ENCODE data around the gene ZNF518A. TPM values are rescaled to one million over a fixed set of nuclear protein-coding genes. Genes with fewer than 3 reads are reported as not detected.

The ZNF518A gene
- total and polyA plus RNA-seq, 2 of the 13 experiments (the other 11 are each of a cell fraction or from before 2014, with no cell fraction given): 21.7 to 37.1 TPM

GRCh38 chr10:96130326-96130995, 364 bp downstream of the ZNF518A start (continued):
- peak; percentile 59 for TF ChIP-seq ASH2L (IDR thresholded peaks at IDR 0.05; ENCODE audit: insufficient read length, low read depth, low read length)
- peak; percentile 46; the same call in 1 of the 2 replicates for TF ChIP-seq HNF4G (IDR thresholded peaks at IDR 0.05; ENCODE audit: borderline replicate concordance, low read depth, low read length)
- TF ChIP-seq HNF4G (CRISPR knock-in tag; IDR thresholded peaks at IDR 0.05; ENCODE audit: borderline replicate concordance, low read depth): peak; percentile 13; the same call in 1 of the 2 replicates
- no peak for TF ChIP-seq ZNF747 (CRISPR knock-in tag; IDR thresholded peaks at IDR 0.05; ENCODE audit: borderline replicate concordance)
- TF ChIP-seq HNRNPLL (IDR thresholded peaks at IDR 0.05; ENCODE audit: low read depth, low read length, poor library complexity, severe bottlenecking): peak; percentile 41
- TF ChIP-seq POLR2AphosphoS5 (IDR thresholded peaks at IDR 0.05; ENCODE audit: low read depth, low read length): 0 out of 2 replicates have a peak, but pooled peaks have one; percentile 40
- peak; percentile 83; the same call in 1 of the 2 replicates for TF ChIP-seq THAP7 (CRISPR knock-in tag; IDR thresholded peaks at IDR 0.05)
- TF ChIP-seq ZFP82 (CRISPR knock-in tag; IDR thresholded peaks at IDR 0.05; ENCODE audit: borderline replicate concordance): peak; percentile 81; the same call in 1 of the 2 replicates
- no peak for TF ChIP-seq AGO1 (IDR thresholded peaks at IDR 0.05; ENCODE audit: low read depth, low read length, poor library complexity, severe bottlenecking)
- TF ChIP-seq YEATS4 (CRISPR knock-in tag; IDR thresholded peaks at IDR 0.05; ENCODE audit: borderline replicate concordance): peak; percentile 59; the same call in 1 of the 2 replicates
- 0 out of 2 replicates have a peak, but pooled peaks have one; percentile 13 for TF ChIP-seq THRA (CRISPR knock-in tag; IDR thresholded peaks at IDR 0.05; ENCODE audit: borderline replicate concordance)
- peak; percentile 66 for TF ChIP-seq TFDP2 (CRISPR knock-in tag; IDR thresholded peaks at IDR 0.05)
- TF ChIP-seq KDM5A (IDR thresholded peaks at IDR 0.05; ENCODE audit: borderline replicate concordance, low read length): peak; percentile 70
- peak; percentile 73; the same call in 1 of the 2 replicates for TF ChIP-seq CAMTA2 (CRISPR knock-in tag; IDR thresholded peaks at IDR 0.05; ENCODE audit: borderline replicate concordance)
- peak; percentile 29; the same call in 1 of the 2 replicates for TF ChIP-seq ZNF547 (CRISPR knock-in tag; IDR thresholded peaks at IDR 0.05)
- TF ChIP-seq FOXP1 (IDR thresholded peaks at IDR 0.05): no peak
- no peak for TF ChIP-seq FOXP1 (CRISPR knock-in tag; IDR thresholded peaks at IDR 0.05)
- no peak for TF ChIP-seq ATF7 (IDR thresholded peaks at IDR 0.05)
- no peak for TF ChIP-seq ATF7 (CRISPR knock-in tag; IDR thresholded peaks at IDR 0.05)
- TF ChIP-seq ZNF768 (CRISPR knock-in tag; IDR thresholded peaks at IDR 0.05): peak; percentile 43; the same call in 1 of the 2 replicates
- peak; percentile 52; the same call in 1 of the 2 replicates for TF ChIP-seq PATZ1 (CRISPR knock-in tag; IDR thresholded peaks at IDR 0.05)
- TF ChIP-seq PAWR (CRISPR knock-in tag; IDR thresholded peaks at IDR 0.05; ENCODE audit: borderline replicate concordance): 0 out of 2 replicates have a peak, but pooled peaks have one; percentile 4
- peak; percentile 37; the same call in 1 of the 2 replicates for TF ChIP-seq ZBTB20 (CRISPR knock-in tag; IDR thresholded peaks at IDR 0.05; ENCODE audit: borderline replicate concordance, low read depth)
- TF ChIP-seq DRAP1 (CRISPR knock-in tag; IDR thresholded peaks at IDR 0.05): peak; percentile 70
